GM12801 (cell line): ENCODE measurements around the gene GGCX.

Experiments used
- CTCF ChIP-seq: IDR thresholded peaks from one replicate; pipeline ENCODE4 v1.5.1; 2011; ENCODE audit warnings: control low read depth; ENCODE audit not compliant: insufficient read length; ENCODE audit errors: extremely low read depth

Gene GGCX

DNA sequence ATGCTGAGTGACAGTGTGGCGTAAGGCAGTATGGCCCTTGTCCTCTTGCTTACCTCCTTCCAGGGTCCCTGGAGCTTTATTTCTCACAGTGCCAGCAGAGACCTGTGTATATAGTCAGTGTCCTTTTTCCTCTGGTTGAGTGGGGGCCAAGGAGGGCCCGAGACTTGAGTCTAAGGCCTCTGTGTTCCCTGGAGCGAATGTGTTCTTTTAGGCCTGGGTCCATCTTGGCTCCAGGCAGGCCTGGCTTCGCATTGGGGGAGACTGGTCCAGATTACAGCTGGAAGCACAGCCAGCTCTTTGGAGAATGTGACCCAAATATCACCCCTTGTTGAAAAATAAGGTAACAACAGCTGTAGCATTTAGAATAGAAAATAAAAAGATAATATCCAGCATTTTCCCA lies 27.9 kb upstream of the GGCX start:
- no peak for TF ChIP-seq CTCF

DNA sequence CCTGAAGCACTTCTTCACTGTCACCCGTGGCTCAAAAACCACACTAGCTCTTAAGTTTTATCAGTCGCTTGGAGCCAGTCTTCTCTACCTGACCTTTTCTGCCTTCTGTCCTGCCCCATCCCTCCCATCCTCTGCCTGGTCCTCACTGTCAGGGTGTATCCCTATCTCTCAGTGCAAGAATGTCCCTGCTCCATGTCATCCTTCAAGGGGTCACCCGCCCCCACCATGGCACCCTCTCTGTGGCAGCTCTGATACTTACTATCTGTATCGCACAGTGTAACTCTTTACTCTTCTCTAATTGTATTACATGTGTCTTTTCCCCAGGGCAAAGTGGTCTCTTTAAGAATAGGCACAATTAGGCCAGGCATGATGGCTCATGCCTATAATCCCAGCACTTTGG lies 27.4 kb upstream of the GGCX start:
- no peak for TF ChIP-seq CTCF

DNA sequence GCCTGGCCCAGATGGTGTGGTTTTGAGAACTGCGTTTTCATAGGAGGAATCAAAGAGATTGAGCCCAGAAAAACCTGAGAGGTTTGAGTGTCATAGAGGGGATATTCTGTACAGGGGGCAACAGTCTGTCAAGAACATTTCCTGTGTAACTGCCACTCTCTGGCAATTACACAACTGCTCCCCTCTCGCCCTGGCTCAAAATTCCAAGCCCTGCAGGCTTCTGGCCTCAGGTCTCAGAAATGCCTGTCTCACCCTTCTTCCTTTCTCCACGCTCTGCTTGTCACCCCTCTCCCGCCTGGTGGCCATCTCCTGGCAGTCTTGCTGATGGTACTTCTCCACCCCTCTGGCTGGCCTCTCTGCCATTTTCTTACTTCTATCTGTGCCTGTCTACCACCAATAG lies 26.9 kb upstream of the GGCX start:
- TF ChIP-seq CTCF = no peak

GRCh38 chr2:85585781-85586105 lies 24.4 kb upstream of the GGCX start:
- no peak for TF ChIP-seq CTCF

DNA sequence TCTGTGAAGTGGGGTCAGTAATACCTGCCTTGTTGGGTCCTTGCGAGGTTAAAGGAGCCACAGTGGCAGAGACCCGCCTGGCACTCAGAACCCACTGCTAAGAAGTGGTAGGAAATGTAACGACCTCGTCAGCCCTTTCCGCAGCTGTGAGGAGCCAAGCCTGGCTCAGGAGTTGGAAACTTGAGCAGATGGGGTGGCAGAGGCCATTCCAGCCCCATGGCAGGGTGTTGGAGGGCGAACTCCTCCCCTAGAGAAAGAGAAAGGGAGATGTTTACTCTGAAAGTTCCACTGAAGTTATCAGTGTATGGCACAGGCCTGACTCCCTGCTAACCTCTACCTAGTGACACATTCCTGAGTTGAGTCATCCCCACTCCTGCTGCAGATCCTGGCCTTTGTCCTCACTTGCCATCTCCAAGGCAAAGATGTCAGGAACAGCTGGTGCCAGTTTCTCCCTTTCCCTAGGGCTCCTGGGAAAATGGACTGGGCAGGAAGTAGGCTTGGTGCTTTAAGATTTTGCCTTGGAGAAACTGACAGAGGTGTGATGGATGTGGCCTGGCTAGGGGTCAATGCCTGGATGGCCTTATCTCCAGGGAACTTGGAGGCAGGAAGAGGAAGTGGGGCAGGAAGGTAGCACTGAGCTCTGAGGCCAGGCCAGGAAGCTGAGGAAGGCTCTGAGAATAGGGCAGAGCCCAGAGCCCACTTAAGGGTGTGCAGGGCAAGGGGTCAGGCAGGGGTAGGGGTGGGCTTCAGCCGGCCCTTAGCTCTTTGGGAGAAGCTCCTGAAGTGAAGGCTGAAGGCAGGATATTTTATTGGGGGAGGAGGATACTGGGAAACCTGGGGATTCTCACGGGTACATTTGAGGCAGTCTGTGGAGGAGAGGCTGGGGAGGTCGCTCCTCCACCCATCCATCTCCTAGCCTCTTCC lies 23.8 kb upstream of the GGCX start:
- TF ChIP-seq CTCF = no peak

GRCh38 chr2:85584354-85584856 lies 23.1 kb upstream of the GGCX start, which contains the start of gene VAMP5:
Gene VAMP5, plus strand, starts transcription at chr2:85584431. Its CDS starts 60 bp downstream, at chr2:85584491.
- no peak for TF ChIP-seq CTCF

DNA sequence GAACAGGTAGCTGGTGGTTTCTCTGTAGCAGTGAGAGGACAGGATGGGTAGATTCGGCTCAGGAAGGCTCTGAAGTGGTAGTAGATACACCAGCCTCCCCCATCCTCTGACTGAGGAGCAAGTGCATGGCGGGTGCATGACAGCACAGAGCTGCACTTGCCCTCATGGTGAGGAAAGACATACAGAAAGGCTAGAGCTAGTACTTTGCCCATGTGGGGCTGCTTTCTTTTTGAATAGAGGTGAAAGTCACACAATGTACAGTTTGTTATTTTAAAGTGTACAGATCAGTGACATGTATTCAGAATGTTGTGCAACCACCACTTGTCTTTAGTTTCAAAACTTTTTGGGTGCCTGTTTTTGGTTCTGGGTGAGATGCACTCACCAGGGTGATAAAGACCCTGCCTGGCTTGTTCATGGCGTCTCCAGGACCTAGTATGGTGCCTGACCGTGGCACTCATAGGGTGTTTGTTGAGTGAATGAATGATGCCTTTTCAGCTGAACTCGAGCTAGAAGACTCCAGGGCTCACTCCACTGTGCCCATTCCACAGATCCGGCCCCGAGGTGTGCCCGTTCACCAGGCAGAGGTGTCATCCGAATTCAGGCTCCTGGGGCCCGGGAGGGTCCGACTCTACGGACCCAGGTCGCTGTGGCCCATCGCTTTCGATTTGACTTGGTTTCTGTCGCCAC lies 22.5 kb upstream of the GGCX start:
- no peak for TF ChIP-seq CTCF
